HepG2 (cell line): ENCODE data around the gene ZSCAN4. TPM values are rescaled to one million over a fixed set of nuclear protein-coding genes. Genes with fewer than 3 reads are reported as not detected.

Experiments used
- ATAC-seq: fragments of 200-7000 bp; cut with Tn5 transposase; 3 replicates; pipeline ENCODE4 v1.9.1; 2020; ENCODE audit warnings: mild to moderate bottlenecking, moderate library complexity
- BruUV-seq: library from RNA; stranded (reverse); fragments of 400-500 nt; replicated peaks from 2 replicates; lab custom pipeline; 2021; lab: Mats Ljungman, UMichigan
- CTCF ChIA-PET: fragments of 300-600 bp; formaldehyde crosslinking; extraction: SDS; loops from one replicate; lab custom pipeline; 2021; ENCODE audit warnings: low total read pairs, inconsistent platforms, low intra/inter-chr PET ratio; lab: Yijun Ruan, JAX
- POLR2A ChIA-PET: fragments of 350-600 bp; sonication (Branson Sonifier 250); formaldehyde crosslinking; loops from one replicate; lab custom pipeline; 2020; ENCODE audit warnings: antibody characterized with exemption, inconsistent platforms; lab: Yijun Ruan, JAX
- DNase-seq: peaks from one replicate; pipeline ENCODE4 v3.0.0-alpha.2; 2015; ENCODE audit warnings: low spot score
- FAIRE-seq: peaks from 3 replicates; lab custom pipeline; 2011; peaks lifted over from hg19 to GRCh38; lab: Jason Lieb, UNC
- H2AFZ ChIP-seq: one replicate; pipeline ENCODE4 v1.6.1; 2011; ENCODE audit warnings: low read length, inconsistent platforms
- H3K27ac ChIP-seq: fragments of 300-600 bp; 3 replicates; pipeline ENCODE4 v1.8.0; 2011; ENCODE audit warnings: mixed run types, mild to moderate bottlenecking, mixed read lengths, low read length, inconsistent platforms; ENCODE audit not compliant: insufficient read depth; ENCODE audit errors: extremely low read length
- H3K27me3 ChIP-seq, 2 experiments: fragments of 200-600 bp in 1 of 2; 2 replicates in 1 of 2; 3 replicates in 1 of 2; pipeline versions ENCODE4 v1.6.0 to v1.8.0; 2011; ENCODE audit warnings: low read length in 2 of 2, mild to moderate bottlenecking in 2 of 2, moderate library complexity in 2 of 2, inconsistent platforms in 1 of 2; ENCODE audit not compliant: insufficient read depth in 2 of 2, control insufficient read depth in 1 of 2
- H3K36me3 ChIP-seq, 2 experiments: fragments of 200-600 bp in 1 of 2; replicated peaks in 1 of 2; 2 replicates in 1 of 2; 3 replicates in 1 of 2; pipeline versions ENCODE4 v1.5.1 to v1.8.0; 2011; ENCODE audit warnings: low read length in 2 of 2, inconsistent platforms in 1 of 2; ENCODE audit not compliant: insufficient read depth in 2 of 2, control insufficient read depth in 1 of 2
- H3K4me1 ChIP-seq: 2 replicates; pipeline ENCODE4 v1.5.1; 2012; ENCODE audit warnings: low read length, inconsistent platforms; ENCODE audit not compliant: insufficient read depth
- H3K4me2 ChIP-seq: 2 replicates; pipeline ENCODE4 v1.6.0; 2011; ENCODE audit warnings: low read depth, low read length, inconsistent platforms
- H3K4me3 ChIP-seq, 3 experiments: fragments of 200-600 bp in 1 of 3; sonication (generic), shearing (Covaris generic) in 1 of 3; replicated peaks in 1 of 3; 2 replicates each; pipeline ENCODE4 v1.5.1; 2011 to 2016; ENCODE audit warnings: low read length in 3 of 3, inconsistent platforms in 2 of 3, low read depth in 2 of 3, mild to moderate bottlenecking in 2 of 3, control low read depth in 1 of 3, mixed read lengths in 1 of 3; ENCODE audit not compliant: insufficient read depth in 1 of 3
- H3K79me2 ChIP-seq: one replicate; pipeline ENCODE4 v1.6.1; 2011; ENCODE audit warnings: low read length, inconsistent platforms; ENCODE audit not compliant: insufficient read depth
- H3K9ac ChIP-seq: 2 replicates; pipeline ENCODE4 v1.6.0; 2011; ENCODE audit warnings: mild to moderate bottlenecking, low read depth, low read length, inconsistent platforms; ENCODE audit not compliant: insufficient read depth
- H3K9me3 ChIP-seq: 2 replicates; pipeline ENCODE4 v1.5.1; 2012; ENCODE audit warnings: mild to moderate bottlenecking, low read length
- H4K20me1 ChIP-seq: 2 replicates; pipeline ENCODE4 v1.6.0; 2011; ENCODE audit warnings: inconsistent platforms, mild to moderate bottlenecking, low read length, moderate library complexity; ENCODE audit not compliant: insufficient read depth
- HDAC1 ChIP-seq: sonication (generic); formaldehyde crosslinking; IDR thresholded peaks from 2 replicates; pipeline ENCODE4 v1.5.1; 2020; ENCODE audit warnings: mild to moderate bottlenecking, missing genetic modification reagents
- MIER2 ChIP-seq: IDR thresholded peaks from 2 replicates; pipeline ENCODE4 v1.6.1; 2016; ENCODE audit warnings: missing biosample characterization, missing genetic modification reagents
- USF2 ChIP-seq, 2 experiments: sonication (generic) in 1 of 2; formaldehyde crosslinking in 1 of 2; IDR thresholded peaks; 2 replicates each; pipeline versions ENCODE4 v1.5.1 to v1.6.1; 2011 to 2020; ENCODE audit warnings: borderline replicate concordance in 1 of 2, low read depth in 1 of 2, low read length in 1 of 2, mild to moderate bottlenecking in 1 of 2, missing genetic modification reagents in 1 of 2, moderate library complexity in 1 of 2
- ZBTB14 ChIP-seq: sonication (generic); formaldehyde crosslinking; IDR thresholded peaks from 2 replicates; pipeline ENCODE4 v1.4.0; 2020; ENCODE audit warnings: missing genetic modification reagents
- ZBTB21 ChIP-seq: sonication (generic); formaldehyde crosslinking; IDR thresholded peaks from 2 replicates; pipeline ENCODE4 v1.4.0; 2020; ENCODE audit warnings: missing genetic modification reagents
- ZBTB7A ChIP-seq: sonication (generic); formaldehyde crosslinking; IDR thresholded peaks from 2 replicates; pipeline ENCODE4 v1.8.0; 2022; ENCODE audit warnings: mild to moderate bottlenecking, missing genetic modification reagents
- ZNF629 ChIP-seq: sonication (generic); formaldehyde crosslinking; conservative IDR thresholded peaks from 2 replicates; pipeline ENCODE4 v1.5.0; 2020; ENCODE audit warnings: missing genetic modification reagents
- ZNF740 ChIP-seq: sonication (generic); formaldehyde crosslinking; IDR thresholded peaks from 2 replicates; pipeline ENCODE4 v1.4.0; 2020; ENCODE audit warnings: missing genetic modification reagents
- ZNF839 ChIP-seq: sonication (generic); formaldehyde crosslinking; IDR thresholded peaks from 2 replicates; pipeline ENCODE4 v1.4.0; 2020; ENCODE audit warnings: missing genetic modification reagents, mild to moderate bottlenecking, borderline replicate concordance
- WGBS: methylation state at CpG from one replicate; pipeline ENCODE4 v1.1.6; 2017; ENCODE audit warnings: low lambda C conversion rate; 5-methylcytosine and 5-hydroxymethylcytosine counted together
- in situ Hi-C: cut with HindIII; loops from 2 replicates; pipeline ENCODE4 v1.10.0; 2017; ENCODE audit warnings: low pct_unique_long_range_greater_than_20kb; ENCODE audit not compliant: extremely low pct_ligation_motif_present
- intact Hi-C: fragments of 100-400 bp; cut with micrococcal nuclease; formaldehyde crosslinking; loops from one replicate; pipeline ENCODE4 v1.10.0; 2022; ENCODE audit not compliant: unreplicated experiment
- polyA plus RNA-seq, 8 experiments: library from polyadenylated mRNA; depleted of rRNA in 3 of 8; stranded (reverse) in 7 of 8; unstranded in 1 of 8; fragments of >200 nt; fragmentation: Illumina TruSeq in 4 of 8; extraction: Trizol in 4 of 8; gene quantifications; 2 replicates each; pipeline versions ENCODE4 v1.2.1 to v1.2.3, GENCODE V29; 2011 to 2016; ENCODE audit warnings: low read depth in 4 of 8, missing spikeins in 1 of 8, mixed read lengths in 1 of 8; ENCODE audit not compliant: insufficient read depth in 1 of 8
- total RNA-seq, 5 experiments: library from RNA; depleted of rRNA; stranded (reverse); fragments of >200 nt; fragmentation: Illumina TruSeq; extraction: Trizol; gene quantifications; 2 replicates each; pipeline ENCODE4 v1.2.3, GENCODE V29; 2016; ENCODE audit warnings: low read depth in 1 of 5
- TF ChIP-seq, protein P1 (sequence below): sonication (generic); formaldehyde crosslinking; IDR thresholded peaks from 2 replicates; pipeline ENCODE4 v1.4.0; 2020; ENCODE audit warnings: missing genetic modification reagents

The ZSCAN4 gene
- total and polyA plus RNA-seq, 2 of the 13 experiments (the other 11 are each of a cell fraction or from before 2014, with no cell fraction given), result 0.60 to 0.73 TPM

DNA sequence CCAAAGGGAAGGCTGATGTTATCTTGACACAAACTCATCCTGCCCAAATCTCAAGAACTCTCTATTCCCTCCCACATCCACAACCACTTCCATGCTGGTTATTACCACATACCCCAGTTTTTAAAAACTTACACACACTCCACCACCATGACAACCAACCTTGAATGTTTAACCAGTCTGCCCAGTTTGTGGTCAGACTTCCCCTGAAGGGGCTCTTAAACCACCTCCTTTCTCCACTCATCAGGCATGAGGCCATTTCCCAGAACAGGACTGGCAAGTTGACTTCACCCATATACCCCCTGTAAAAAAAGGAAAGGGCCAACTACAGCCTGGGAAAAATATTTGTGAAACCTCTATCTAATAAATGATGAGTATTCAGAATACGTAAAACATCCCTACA, 12.4 kb upstream of the ZSCAN4 start:
- ATAC-seq, result no peak
- intact Hi-C loops (no loop called here), in situ Hi-C loops (no loop called here)
- ChIA-PET CTCF (no interaction called here), POLR2A (interaction anchor here (2.4 kb wide), 1 partner anchor 9 kb away, joined by 14 read pairs; no protein-coding TSS in a partner anchor)
- Histone ChIP-seq H3K27ac (no peak overlapping the region), H3K9ac (no peak overlapping the region), H3K36me3 (no peaks in the 10 kb centered on the region), H3K79me2 (no peaks in the 10 kb centered on the region), H3K4me2 (no peak overlapping the region), H2AFZ (no peak overlapping the region), H3K9me3 (0 out of 2 replicates have a peak, but pooled peaks cover 8% of the 10 kb centered on the region), H3K27me3 (no peaks in the 10 kb centered on the region), H3K4me1 (peaks cover 28% of the 10 kb centered on the region), H3K4me3 (no peak overlapping the region), H4K20me1 (no peaks in the 10 kb centered on the region; the same call in 1 of the 2 replicates)
- WGBS, result 100% methylated on average over 1 of the region's 1 CpG
- no peak for TF ChIP-seq ZNF740 (CRISPR knock-in tag)
- no peak for FAIRE-seq
- no TSS peak for BruUV-seq
- DNase-seq, result no peak

DNA sequence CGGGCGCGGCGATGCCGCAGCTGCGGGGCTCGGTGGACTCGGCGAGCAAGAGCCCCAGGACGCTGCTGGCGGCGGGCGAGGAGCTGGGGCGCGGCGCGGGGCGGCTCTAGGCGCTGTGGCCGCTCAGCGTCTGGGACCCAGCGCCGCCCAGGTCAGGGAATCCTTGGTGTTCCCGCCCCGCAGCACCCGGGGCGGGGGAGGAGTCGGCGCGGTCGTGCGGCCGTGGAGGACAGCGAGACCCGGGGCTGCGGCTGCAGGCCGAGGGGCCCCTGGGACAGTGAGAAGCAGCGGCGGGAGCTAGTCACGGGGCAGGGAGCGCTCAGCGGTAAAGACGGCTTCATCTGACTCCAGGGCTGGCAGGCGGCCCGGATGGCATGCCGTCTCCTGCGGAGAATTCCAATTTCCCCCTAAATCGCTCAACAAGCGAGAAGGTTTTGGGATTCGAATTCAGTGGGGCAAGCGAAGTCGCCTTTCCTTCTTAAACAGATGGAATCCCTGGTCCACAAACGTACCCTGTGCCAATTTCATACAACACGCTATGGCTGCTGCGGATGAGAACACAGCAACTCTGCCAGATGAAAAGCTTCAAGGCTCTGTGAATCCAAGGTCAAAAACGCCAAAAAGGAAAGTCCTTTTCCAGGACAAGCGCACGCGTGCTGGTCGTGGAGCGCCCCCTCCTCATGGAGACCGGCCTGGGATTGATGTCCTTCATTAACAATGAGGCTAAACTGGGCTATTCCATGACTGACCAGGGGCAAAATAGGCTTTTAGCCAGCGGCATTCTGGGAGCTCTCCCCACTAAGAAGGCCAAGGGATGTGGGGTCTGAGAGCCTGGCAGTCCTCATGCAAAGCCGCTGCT, 4.2 kb upstream of the ZSCAN4 start:
- Histone ChIP-seq H3K4me1 (peaks cover 15% of the 10 kb centered on the region), H3K27ac (peak overlapping the region; percentile 30), H3K9ac (peak overlapping the region; percentile 62), H3K4me2 (peak overlapping the region; percentile 78), H3K9me3 (no peaks in the 10 kb centered on the region), H2AFZ (peak overlapping the region; percentile 47), H3K4me3 (peak overlapping the region; percentile 67 to 71 (median 70)), H3K79me2 (no peaks in the 10 kb centered on the region), H3K36me3 (no peaks in the 10 kb centered on the region), H3K27me3 (no peaks in the 10 kb centered on the region; a peak in 1 of 5 replicates), H4K20me1 (no peaks in the 10 kb centered on the region; the same call in 1 of the 2 replicates)
- DNase-seq (peak; percentile 39), ATAC-seq (peak; percentile 97), FAIRE-seq (peak; percentile 49)
- CTCF ChIA-PET, result no interaction called here
- POLR2A ChIA-PET, result interaction anchor here (0.9 to 4.6 kb wide), 8 partner anchors 9 to 155 kb away, joined by 3 to 21 read pairs (median 6); partner anchors contain the start of genes ZNF134, ZNF211 and ZNF551
- WGBS, result 4% methylated on average over 21 of the region's 64 CpGs
- TSS peak; percentile 55 for BruUV-seq
- intact Hi-C loops (no loop called here), in situ Hi-C loops (no loop called here)
- no peak for TF ChIP-seq ZBTB14 (CRISPR knock-in tag)
- peak; percentile 57 for TF ChIP-seq HDAC1
- TF ChIP-seq ZBTB21, result no peak
- TF ChIP-seq MIER2, result no peak
- no peak for TF ChIP-seq ZNF839
- TF ChIP-seq USF2 (IDR thresholded peaks at IDR 0.05; ENCODE audit: low read depth, low read length), result no peak
- TF ChIP-seq USF2 (CRISPR knock-in tag; IDR thresholded peaks at IDR 0.05; ENCODE audit: borderline replicate concordance), result no peak
- peak; percentile 52; the same call in 1 of the 2 replicates for TF ChIP-seq ZBTB7A (CRISPR knock-in tag)
- TF ChIP-seq, protein P1, sequence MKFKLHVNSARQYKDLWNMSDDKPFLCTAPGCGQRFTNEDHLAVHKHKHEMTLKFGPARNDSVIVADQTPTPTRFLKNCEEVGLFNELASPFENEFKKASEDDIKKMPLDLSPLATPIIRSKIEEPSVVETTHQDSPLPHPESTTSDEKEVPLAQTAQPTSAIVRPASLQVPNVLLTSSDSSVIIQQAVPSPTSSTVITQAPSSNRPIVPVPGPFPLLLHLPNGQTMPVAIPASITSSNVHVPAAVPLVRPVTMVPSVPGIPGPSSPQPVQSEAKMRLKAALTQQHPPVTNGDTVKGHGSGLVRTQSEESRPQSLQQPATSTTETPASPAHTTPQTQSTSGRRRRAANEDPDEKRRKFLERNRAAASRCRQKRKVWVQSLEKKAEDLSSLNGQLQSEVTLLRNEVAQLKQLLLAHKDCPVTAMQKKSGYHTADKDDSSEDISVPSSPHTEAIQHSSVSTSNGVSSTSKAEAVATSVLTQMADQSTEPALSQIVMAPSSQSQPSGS, result 0 out of 2 replicates have a peak, but pooled peaks have one; percentile 44
- TF ChIP-seq ZNF629, result peak; percentile 35
